DLD1 (cell line): ENCODE results near the gene MAGEB17.

Experiments
- in situ Hi-C: cut with HindIII; loops from 2 replicates; pipeline ENCODE4 v1.10.0; 2017; ENCODE audit warnings: low sequenced_read_pairs

Gene MAGEB17

DNA sequence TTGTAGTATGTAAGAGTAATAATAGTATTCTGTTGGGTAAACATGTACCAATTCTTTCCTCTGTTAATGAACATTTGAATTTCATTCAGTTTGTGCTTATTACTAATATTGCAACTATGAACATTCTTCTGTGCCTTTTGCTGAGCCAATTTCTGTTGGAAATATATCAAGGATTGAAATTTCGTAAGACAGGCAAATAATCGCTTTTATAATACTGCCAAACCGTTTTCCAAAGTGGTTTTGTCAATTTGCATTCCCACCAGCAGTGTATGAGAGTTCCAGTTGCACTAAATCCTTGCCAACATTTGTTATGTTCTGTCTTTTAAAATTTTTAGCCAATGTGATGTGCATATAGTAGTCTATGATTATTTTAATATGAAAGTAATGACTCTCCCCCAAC lies 38.6 kb downstream of the MAGEB17 start:
- in situ Hi-C loops: no loop called here

DNA sequence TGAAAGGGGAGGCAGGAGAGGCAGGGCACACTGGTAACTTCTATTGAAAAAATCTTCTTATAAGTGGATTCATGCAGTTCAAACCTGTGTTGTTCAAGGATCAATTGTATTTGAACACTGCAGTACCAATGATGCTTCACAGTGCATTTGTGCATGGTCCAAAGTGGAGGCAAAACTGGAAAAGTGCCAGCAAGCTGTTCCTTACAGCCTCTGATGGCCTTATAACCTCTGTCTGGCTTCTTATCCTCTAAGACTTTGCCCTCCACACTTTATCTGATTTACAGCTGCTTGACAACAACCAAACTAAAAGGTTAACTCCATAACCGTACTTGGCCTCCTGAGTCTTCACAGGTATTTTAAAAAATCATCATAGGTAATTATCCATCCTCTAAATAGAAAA lies 40.4 kb downstream of the MAGEB17 start:
- in situ Hi-C loops: no loop called here

DNA sequence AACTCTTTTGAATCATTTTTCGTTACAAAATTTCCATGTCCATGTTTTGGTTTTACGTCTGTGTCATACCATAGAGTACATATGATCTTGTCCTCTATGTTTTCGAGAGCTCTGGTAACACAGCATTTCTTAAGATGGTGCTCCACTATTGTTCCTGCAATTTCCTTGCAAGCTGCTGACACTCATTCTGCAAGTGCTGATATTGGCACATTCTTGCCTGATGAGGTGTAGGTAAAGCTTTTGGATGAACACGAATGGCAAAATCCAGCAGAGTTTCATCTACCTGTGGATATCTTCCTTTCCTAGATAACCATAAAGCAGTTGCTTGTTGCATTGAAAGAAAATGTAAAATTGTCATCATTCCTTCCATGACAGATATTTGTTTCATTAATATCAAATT lies 41.3 kb downstream of the MAGEB17 start:
- in situ Hi-C loops: no loop called here

DNA sequence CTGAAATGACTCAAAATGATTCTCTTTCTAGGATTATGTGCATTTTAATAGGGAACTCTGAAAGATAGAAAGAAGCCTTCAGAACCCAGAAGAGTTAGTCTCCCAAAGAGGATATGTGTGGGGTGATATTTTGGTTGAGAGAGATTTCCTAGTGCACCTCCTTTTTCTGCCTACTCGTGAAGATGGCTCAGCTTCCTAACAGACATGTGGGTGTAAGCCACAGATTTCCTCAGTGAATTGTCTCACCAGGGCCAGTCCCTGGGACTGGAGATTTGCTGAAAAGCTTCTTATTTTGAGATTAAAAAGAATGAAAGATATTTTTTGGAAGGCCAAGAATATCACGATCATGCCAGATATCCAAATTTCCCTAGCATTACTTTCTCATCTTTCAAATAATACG lies 42.8 kb downstream of the MAGEB17 start:
- in situ Hi-C loops: no loop called here

DNA sequence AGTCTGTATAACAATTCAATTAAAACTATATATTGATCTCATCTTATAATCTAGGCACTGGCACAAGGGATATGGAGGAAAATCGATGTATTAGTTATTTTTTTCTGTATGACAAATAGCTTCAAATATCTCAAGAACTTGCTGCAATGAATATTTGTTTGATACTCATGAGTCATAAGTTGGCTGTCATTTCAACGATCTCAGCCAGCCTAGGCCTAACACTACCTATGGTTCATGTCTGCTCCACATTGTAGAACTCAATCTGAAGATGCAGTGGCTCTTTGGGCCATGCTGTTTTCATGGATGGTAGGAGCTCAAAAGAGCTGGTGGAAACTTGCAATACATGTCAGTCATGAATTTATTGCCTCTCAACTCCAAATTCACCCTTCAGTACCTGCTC lies 44.7 kb downstream of the MAGEB17 start:
- in situ Hi-C loops: no loop called here

DNA sequence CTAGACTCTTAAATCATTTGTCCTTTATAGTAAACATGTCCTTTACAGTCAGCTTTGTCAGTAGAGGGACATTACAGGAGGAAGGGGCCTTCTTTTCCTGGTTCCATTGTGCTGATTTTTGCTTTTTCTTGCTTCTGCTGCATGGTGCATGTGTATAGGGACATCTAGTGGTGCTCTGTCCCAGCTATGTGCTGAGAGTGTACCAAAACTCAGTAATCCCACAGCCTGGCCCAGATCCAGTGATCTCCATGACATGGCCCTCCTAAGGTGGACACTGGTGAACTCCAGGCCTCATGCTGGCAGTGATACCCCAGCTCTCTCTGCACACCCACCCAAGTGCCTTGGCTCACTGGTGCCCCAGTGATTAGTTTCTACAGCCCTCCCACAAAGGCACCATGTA lies 45.2 kb downstream of the MAGEB17 start:
- in situ Hi-C loops: no loop called here

DNA sequence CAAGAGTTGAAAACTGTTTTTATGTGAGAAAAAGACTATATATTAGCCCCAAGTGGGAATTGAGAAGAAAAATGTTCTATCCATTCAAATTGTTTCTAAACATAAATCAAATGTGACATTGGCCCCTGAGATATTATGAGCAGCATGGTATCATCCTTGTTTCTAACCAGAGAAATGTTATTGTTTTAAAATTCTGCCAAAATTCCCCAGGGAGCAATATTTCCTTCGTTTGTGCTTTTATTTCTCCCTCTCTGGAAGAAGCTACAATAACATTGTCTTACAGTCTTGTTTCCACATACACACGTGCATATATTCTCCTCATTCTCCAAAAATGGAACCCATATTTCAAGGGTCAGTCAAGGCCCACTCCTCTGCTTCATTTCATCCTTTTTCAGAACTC lies 46.7 kb downstream of the MAGEB17 start:
- in situ Hi-C loops: no loop called here

DNA sequence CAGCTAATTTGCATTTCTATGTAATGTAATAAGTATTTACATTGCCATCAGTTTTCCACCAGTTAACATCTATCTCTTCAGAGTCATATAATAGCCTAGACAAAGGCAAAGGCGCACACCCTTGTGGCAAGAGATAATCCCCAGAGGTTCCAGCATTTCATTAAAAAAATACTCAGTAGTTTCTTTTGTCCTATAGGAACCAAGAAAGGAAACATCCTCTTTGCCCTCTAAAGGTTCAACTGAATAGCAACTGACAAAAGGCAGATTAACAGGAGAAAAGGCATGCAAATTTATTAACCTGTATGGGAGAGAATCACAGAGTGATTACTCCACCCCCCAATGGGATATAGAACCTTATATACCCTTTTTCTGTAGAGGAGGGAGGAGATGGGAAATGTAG lies 48.4 kb downstream of the MAGEB17 start:
- in situ Hi-C loops: no loop called here
